Astrocyte (in vitro differentiated cells and primary cell): Measurements from ENCODE around the gene SLFN14.

ENCODE experiments used
- EZH2 ChIP-seq: IDR thresholded peaks from 2 replicates; pipeline ENCODE4 v1.6.1; 2012; ENCODE audit warnings: mild to moderate bottlenecking, low read length, inconsistent platforms; ENCODE audit not compliant: insufficient read depth
- TF ChIP-seq, protein P1 (sequence below): IDR thresholded peaks from 2 replicates; pipeline ENCODE4 v1.5.1; 2011; ENCODE audit warnings: low read depth, mild to moderate bottlenecking, inconsistent platforms, low read length, moderate library complexity; ENCODE audit not compliant: insufficient read depth

DNA sequence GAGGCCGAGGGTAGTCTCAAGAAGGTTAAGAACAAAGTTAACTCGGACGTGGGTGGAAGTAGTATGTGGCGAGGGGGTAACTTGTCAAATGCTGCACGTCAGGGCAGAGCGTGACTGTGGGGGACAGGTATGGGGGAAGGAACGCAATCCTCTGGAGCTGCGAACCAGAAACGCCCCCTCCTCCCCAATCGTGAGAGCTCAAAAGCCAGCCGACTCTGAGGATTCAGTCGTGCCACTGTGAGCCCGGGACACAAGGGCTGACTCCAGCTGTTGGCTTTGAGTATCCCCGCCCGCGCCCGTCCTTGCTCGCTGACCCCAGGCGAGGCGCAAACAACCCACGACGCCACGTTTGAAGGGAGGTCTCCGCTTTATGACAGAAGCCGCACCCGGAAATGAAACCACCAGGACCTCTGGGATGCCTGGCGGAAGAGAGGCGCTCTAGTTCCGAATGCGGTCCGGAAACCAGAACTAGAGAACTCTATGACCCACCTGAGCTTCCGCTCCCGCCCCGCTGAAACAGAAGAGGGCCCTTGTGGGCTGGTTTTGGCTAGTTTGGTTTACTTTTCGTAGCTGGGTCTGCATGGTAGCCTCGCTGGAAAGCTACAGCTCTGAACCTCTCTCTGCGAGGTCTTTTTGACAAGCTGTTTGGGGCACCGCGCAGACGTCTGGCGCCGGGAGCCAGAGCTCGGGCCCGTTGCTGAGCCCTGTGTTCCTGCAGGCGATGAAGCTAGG lies 17.7 kb upstream of the SLFN14 start, which contains the start of gene PEX12:
- TF ChIP-seq, protein P1, sequence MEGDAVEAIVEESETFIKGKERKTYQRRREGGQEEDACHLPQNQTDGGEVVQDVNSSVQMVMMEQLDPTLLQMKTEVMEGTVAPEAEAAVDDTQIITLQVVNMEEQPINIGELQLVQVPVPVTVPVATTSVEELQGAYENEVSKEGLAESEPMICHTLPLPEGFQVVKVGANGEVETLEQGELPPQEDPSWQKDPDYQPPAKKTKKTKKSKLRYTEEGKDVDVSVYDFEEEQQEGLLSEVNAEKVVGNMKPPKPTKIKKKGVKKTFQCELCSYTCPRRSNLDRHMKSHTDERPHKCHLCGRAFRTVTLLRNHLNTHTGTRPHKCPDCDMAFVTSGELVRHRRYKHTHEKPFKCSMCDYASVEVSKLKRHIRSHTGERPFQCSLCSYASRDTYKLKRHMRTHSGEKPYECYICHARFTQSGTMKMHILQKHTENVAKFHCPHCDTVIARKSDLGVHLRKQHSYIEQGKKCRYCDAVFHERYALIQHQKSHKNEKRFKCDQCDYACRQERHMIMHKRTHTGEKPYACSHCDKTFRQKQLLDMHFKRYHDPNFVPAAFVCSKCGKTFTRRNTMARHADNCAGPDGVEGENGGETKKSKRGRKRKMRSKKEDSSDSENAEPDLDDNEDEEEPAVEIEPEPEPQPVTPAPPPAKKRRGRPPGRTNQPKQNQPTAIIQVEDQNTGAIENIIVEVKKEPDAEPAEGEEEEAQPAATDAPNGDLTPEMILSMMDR, result no peak
- no peak for TF ChIP-seq EZH2
